SK-N-SH treated with all-trans-retinoic acid at 6 μM for 48 hours (cell line): ENCODE data around the gene HAPLN1.
"Not testable (repeated sequence)": the region's sequence is repeated elsewhere in the genome, so short reads cannot be mapped to it uniquely, and the experiment has no call there.

Experiments
- ATAC-seq: fragments of 200-7000 bp; cut with Tn5 transposase; 3 replicates; pipeline ENCODE4 v1.9.1; 2020; ENCODE audit warnings: mild to moderate bottlenecking, moderate library complexity
- ARNTL ChIP-seq: fragments of 450-650 bp; formaldehyde crosslinking; IDR thresholded peaks from 2 replicates; pipeline ENCODE4 v1.5.0; 2020; ENCODE audit warnings: low read depth, mild to moderate bottlenecking, moderate library complexity, borderline replicate concordance
- BACH2 ChIP-seq: fragments of 250-450 bp; sonication (Bioruptor Pico); IDR thresholded peaks from 2 replicates; pipeline ENCODE4 v1.9.0; 2021; ENCODE audit warnings: mild to moderate bottlenecking, borderline replicate concordance
- CREB5 ChIP-seq: fragments of 250-450 bp; sonication (Bioruptor Pico); IDR thresholded peaks from 2 replicates; pipeline ENCODE4 v1.5.1; 2020; ENCODE audit warnings: low read depth, mild to moderate bottlenecking, moderate library complexity
- CSDC2 ChIP-seq: fragments of 250-450 bp; sonication (Bioruptor Pico); IDR thresholded peaks from 2 replicates; pipeline ENCODE4 v1.5.0; 2020; ENCODE audit warnings: mild to moderate bottlenecking, moderate library complexity
- CSRNP3 ChIP-seq: fragments of 250-450 bp; sonication (Bioruptor Pico); IDR thresholded peaks from 2 replicates; pipeline ENCODE4 v1.5.1; 2021; ENCODE audit warnings: mild to moderate bottlenecking, moderate library complexity
- ESRRG ChIP-seq: fragments of 250-450 bp; sonication (Bioruptor Pico); IDR thresholded peaks from 2 replicates; pipeline ENCODE4 v1.6.1; 2021; ENCODE audit warnings: mild to moderate bottlenecking
- GLIS3 ChIP-seq: fragments of 250-450 bp; sonication (Bioruptor Pico); IDR thresholded peaks from 2 replicates; pipeline ENCODE4 v1.5.0; 2020; ENCODE audit warnings: mild to moderate bottlenecking, moderate library complexity
- OSR1 ChIP-seq: fragments of 250-450 bp; sonication (Bioruptor Pico); IDR thresholded peaks from 2 replicates; pipeline ENCODE4 v1.8.0; 2022; ENCODE audit warnings: moderate library complexity, mild to moderate bottlenecking, inconsistent platforms
- PPARA ChIP-seq: fragments of 250-450 bp; sonication (Bioruptor Pico); IDR thresholded peaks from 2 replicates; pipeline ENCODE4 v1.5.0; 2020; ENCODE audit warnings: mild to moderate bottlenecking, borderline replicate concordance
- SNAI2 ChIP-seq: fragments of 250-450 bp; sonication (Bioruptor Pico); IDR thresholded peaks from 2 replicates; pipeline ENCODE4 v1.5.0; 2020; ENCODE audit warnings: mild to moderate bottlenecking, moderate library complexity
- TCF4 ChIP-seq: fragments of 250-450 bp; sonication (Bioruptor Pico); IDR thresholded peaks from 2 replicates; pipeline ENCODE4 v1.8.0; 2021; ENCODE audit warnings: mild to moderate bottlenecking, moderate library complexity, borderline replicate concordance
- ZC3H10 ChIP-seq: fragments of 250-450 bp; sonication (Bioruptor Pico); IDR thresholded peaks from 2 replicates; pipeline ENCODE4 v1.5.1; 2021; ENCODE audit warnings: mild to moderate bottlenecking, moderate library complexity
- ZFP3 ChIP-seq: fragments of 250-450 bp; sonication (Bioruptor Pico); IDR thresholded peaks from 2 replicates; pipeline ENCODE4 v1.5.0; 2020; ENCODE audit warnings: mild to moderate bottlenecking, moderate library complexity
- ZFP30 ChIP-seq: fragments of 450-650 bp; formaldehyde crosslinking; IDR thresholded peaks from 2 replicates; pipeline ENCODE4 v1.5.0; 2022; ENCODE audit warnings: mild to moderate bottlenecking, moderate library complexity
- ZNF565 ChIP-seq: fragments of 450-650 bp; formaldehyde crosslinking; conservative IDR thresholded peaks from 2 replicates; pipeline ENCODE4 v1.5.0; 2020; ENCODE audit warnings: low read depth, mild to moderate bottlenecking, moderate library complexity
- ZNF70 ChIP-seq: fragments of 450-650 bp; formaldehyde crosslinking; IDR thresholded peaks from 2 replicates; pipeline ENCODE4 v1.5.0; 2020; ENCODE audit warnings: mild to moderate bottlenecking, moderate library complexity
- ZNF8 ChIP-seq: fragments of 450-650 bp; formaldehyde crosslinking; IDR thresholded peaks from 2 replicates; pipeline ENCODE4 v1.5.0; 2020; ENCODE audit warnings: mild to moderate bottlenecking, moderate library complexity
- TF ChIP-seq, protein P1 (sequence below): fragments of 250-450 bp; sonication (Bioruptor Pico); IDR thresholded peaks from 2 replicates; pipeline ENCODE4 v1.8.0; 2021; ENCODE audit warnings: low read depth, mild to moderate bottlenecking, moderate library complexity, borderline replicate concordance
- TF ChIP-seq, protein P2 (sequence below): fragments of 250-450 bp; sonication (Bioruptor Pico); IDR thresholded peaks from 2 replicates; pipeline ENCODE4 v1.8.0; 2020; ENCODE audit warnings: mild to moderate bottlenecking, moderate library complexity, borderline replicate concordance
- TF ChIP-seq, protein P3 (sequence below): fragments of 250-450 bp; sonication (Bioruptor Pico); IDR thresholded peaks from 2 replicates; pipeline ENCODE4 v1.5.0; 2020; ENCODE audit warnings: mild to moderate bottlenecking, moderate library complexity

HAPLN1 gene

GRCh38 chr5:83740741-83741140 is 20.1 kb upstream of the HAPLN1 start:
- TF ChIP-seq, protein P1, sequence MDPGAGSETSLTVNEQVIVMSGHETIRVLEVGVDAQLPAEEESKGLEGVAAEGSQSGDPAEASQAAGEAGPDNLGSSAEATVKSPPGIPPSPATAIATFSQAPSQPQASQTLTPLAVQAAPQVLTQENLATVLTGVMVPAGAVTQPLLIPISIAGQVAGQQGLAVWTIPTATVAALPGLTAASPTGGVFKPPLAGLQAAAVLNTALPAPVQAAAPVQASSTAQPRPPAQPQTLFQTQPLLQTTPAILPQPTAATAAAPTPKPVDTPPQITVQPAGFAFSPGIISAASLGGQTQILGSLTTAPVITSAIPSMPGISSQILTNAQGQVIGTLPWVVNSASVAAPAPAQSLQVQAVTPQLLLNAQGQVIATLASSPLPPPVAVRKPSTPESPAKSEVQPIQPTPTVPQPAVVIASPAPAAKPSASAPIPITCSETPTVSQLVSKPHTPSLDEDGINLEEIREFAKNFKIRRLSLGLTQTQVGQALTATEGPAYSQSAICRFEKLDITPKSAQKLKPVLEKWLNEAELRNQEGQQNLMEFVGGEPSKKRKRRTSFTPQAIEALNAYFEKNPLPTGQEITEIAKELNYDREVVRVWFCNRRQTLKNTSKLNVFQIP (CRISPR knock-in tag) = no peak
- no peak for TF ChIP-seq CSRNP3 (CRISPR knock-in tag)
- TF ChIP-seq ZNF8 (CRISPR knock-in tag) = no peak
- TF ChIP-seq ZFP3 = no peak
- no peak for TF ChIP-seq GLIS3 (CRISPR knock-in tag)
- no peak for TF ChIP-seq ZC3H10 (CRISPR knock-in tag)
- no peak for TF ChIP-seq CREB5 (CRISPR knock-in tag)
- no peak for TF ChIP-seq ESRRG (CRISPR knock-in tag)
- no peak for TF ChIP-seq SNAI2 (CRISPR knock-in tag)
- no peak for TF ChIP-seq OSR1 (CRISPR knock-in tag)
- TF ChIP-seq PPARA = no peak
- TF ChIP-seq BACH2 (CRISPR knock-in tag) = no peak
- TF ChIP-seq ZNF565 = no peak
- no peak for ATAC-seq

DNA sequence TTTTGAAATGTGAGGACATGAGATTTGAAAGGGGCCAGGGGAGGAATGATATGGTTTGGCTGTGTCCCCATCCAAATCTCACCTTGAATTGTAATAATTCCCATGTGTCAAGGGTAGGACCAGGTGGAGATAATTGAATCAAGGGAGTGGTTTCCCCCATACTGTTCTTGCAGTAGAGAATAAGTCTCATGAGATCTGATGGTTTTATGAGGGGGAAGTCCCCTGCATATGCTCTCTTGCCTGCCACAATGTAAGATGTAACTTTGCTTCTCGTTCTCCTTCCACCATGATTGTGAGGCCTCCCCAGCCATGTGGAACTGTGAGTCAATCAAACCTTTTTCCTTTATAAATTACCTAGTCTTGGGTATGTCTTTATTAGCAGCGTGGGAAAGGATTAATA is 15.5 kb upstream of the HAPLN1 start:
- ATAC-seq = not testable (repeated sequence)

- ATAC-seq = not testable (repeated sequence)
These were observed 14.4 kb upstream of the HAPLN1 start for GRCh38 chr5:83735058-83735457.

- ATAC-seq = no peak
- TF ChIP-seq ZFP30 (CRISPR knock-in tag) (no peak), CSDC2 (CRISPR knock-in tag) (no peak), ZNF8 (CRISPR knock-in tag) (no peak), CREB5 (CRISPR knock-in tag) (no peak), TCF4 (CRISPR knock-in tag) (no peak), ZNF565 (no peak), OSR1 (CRISPR knock-in tag) (no peak), ZNF70 (no peak), BACH2 (CRISPR knock-in tag) (no peak), ESRRG (CRISPR knock-in tag) (no peak), ARNTL (CRISPR knock-in tag) (no peak)
- TF ChIP-seq, protein P2, sequence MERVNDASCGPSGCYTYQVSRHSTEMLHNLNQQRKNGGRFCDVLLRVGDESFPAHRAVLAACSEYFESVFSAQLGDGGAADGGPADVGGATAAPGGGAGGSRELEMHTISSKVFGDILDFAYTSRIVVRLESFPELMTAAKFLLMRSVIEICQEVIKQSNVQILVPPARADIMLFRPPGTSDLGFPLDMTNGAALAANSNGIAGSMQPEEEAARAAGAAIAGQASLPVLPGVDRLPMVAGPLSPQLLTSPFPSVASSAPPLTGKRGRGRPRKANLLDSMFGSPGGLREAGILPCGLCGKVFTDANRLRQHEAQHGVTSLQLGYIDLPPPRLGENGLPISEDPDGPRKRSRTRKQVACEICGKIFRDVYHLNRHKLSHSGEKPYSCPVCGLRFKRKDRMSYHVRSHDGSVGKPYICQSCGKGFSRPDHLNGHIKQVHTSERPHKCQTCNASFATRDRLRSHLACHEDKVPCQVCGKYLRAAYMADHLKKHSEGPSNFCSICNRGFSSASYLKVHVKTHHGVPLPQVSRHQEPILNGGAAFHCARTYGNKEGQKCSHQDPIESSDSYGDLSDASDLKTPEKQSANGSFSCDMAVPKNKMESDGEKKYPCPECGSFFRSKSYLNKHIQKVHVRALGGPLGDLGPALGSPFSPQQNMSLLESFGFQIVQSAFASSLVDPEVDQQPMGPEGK (CRISPR knock-in tag) = no peak
- TF ChIP-seq, protein P3, sequence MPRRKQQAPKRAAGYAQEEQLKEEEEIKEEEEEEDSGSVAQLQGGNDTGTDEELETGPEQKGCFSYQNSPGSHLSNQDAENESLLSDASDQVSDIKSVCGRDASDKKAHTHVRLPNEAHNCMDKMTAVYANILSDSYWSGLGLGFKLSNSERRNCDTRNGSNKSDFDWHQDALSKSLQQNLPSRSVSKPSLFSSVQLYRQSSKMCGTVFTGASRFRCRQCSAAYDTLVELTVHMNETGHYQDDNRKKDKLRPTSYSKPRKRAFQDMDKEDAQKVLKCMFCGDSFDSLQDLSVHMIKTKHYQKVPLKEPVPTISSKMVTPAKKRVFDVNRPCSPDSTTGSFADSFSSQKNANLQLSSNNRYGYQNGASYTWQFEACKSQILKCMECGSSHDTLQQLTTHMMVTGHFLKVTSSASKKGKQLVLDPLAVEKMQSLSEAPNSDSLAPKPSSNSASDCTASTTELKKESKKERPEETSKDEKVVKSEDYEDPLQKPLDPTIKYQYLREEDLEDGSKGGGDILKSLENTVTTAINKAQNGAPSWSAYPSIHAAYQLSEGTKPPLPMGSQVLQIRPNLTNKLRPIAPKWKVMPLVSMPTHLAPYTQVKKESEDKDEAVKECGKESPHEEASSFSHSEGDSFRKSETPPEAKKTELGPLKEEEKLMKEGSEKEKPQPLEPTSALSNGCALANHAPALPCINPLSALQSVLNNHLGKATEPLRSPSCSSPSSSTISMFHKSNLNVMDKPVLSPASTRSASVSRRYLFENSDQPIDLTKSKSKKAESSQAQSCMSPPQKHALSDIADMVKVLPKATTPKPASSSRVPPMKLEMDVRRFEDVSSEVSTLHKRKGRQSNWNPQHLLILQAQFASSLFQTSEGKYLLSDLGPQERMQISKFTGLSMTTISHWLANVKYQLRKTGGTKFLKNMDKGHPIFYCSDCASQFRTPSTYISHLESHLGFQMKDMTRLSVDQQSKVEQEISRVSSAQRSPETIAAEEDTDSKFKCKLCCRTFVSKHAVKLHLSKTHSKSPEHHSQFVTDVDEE (CRISPR knock-in tag) = no peak
These were observed 11.0 kb upstream of the HAPLN1 start for GRCh38 chr5:83731638-83732037.
